Kidney (tissue), 22 donors: ENCODE measurements around the gene ELK3. TPM values are rescaled to one million over a fixed set of nuclear protein-coding genes. Genes with fewer than 3 reads are reported as not detected.

ENCODE experiments used
- DNase-seq, 5 donors: peaks; one replicate each; pipeline ENCODE4 v3.0.0-alpha.2; 2013 to 2020
- FAIRE-seq: peaks from 2 replicates; lab custom pipeline; 2012; peaks lifted over from hg19 to GRCh38; lab: Jason Lieb, UNC
- H3K27ac ChIP-seq, 2 donors: one replicate each; pipeline ENCODE4 v1.7.0; 2013; ENCODE audit warnings: low read depth in 2 of 2, low read length in 2 of 2, inconsistent platforms in 1 of 2
- H3K27me3 ChIP-seq: one replicate; pipeline ENCODE4 v1.7.1; 2013; ENCODE audit warnings: low read length, inconsistent platforms; ENCODE audit not compliant: control insufficient read depth, insufficient read depth
- H3K36me3 ChIP-seq, 3 donors: one replicate each; pipeline versions ENCODE4 v1.7.0 to v1.7.1; 2013; ENCODE audit warnings: low read length in 3 of 3, control low read depth in 1 of 3, inconsistent platforms in 1 of 3; ENCODE audit not compliant: insufficient read depth in 3 of 3, control insufficient read depth in 2 of 3
- H3K4me1 ChIP-seq, 3 donors: one replicate each; pipeline versions ENCODE4 v1.7.0 to v1.7.1; 2013; ENCODE audit warnings: low read length in 3 of 3, inconsistent platforms in 1 of 3, low read depth in 1 of 3; ENCODE audit not compliant: control insufficient read depth in 2 of 3, insufficient read depth in 2 of 3
- H3K4me3 ChIP-seq, 3 donors: one replicate each; pipeline versions ENCODE4 v1.7.0 to v1.8.1; 2013; ENCODE audit warnings: low read length in 3 of 3, control low read depth in 1 of 3, inconsistent platforms in 1 of 3
- H3K9ac ChIP-seq, 3 donors: one replicate each; pipeline versions ENCODE4 v1.7.0 to v1.7.1; 2013; ENCODE audit warnings: low read length in 3 of 3, control low read depth in 1 of 3, inconsistent platforms in 1 of 3
- H3K9me3 ChIP-seq, 3 donors: one replicate each; pipeline versions ENCODE4 v1.7.0 to v1.7.1; 2013; ENCODE audit warnings: low read length in 3 of 3, control low read depth in 1 of 3, inconsistent platforms in 1 of 3; ENCODE audit not compliant: control insufficient read depth in 2 of 3, insufficient read depth in 1 of 3
- intact Hi-C: fragments of 100-400 bp; cut with DNase I; formaldehyde crosslinking; loops from one replicate; pipeline ENCODE4 v1.11.1; 2022
- long read RNA-seq, 10 donors: library from polyadenylated mRNA in 1 of 10; unstranded in 1 of 10; transcript quantifications; one replicate each; pipeline ENCODE4 v2.0.0 and lab custom pipeline, GENCODE V29; 2021 to 2026
- polyA plus RNA-seq: library from polyadenylated mRNA; stranded (reverse); fragments of 350-450 nt; fragmentation: Illumina TruSeq; extraction: RNeasy Lipid Tissue Mini Kit (QIAGEN cat#74804); gene quantifications from one replicate; pipeline ENCODE4 v1.2.3, GENCODE V29; 2014; ENCODE audit warnings: low read depth, low replicate concordance; ENCODE audit not compliant: insufficient read depth
- total RNA-seq: library from RNA; stranded (reverse); fragmentation: NEBNext Ultra II Directional; extraction: Animal tissue kit (Norgen Biotek cat#: 25700); gene quantifications from one replicate; pipeline ENCODE4 v1.2.1, GENCODE V29; 2021
- TF ChIP-seq, protein P1 (sequence below): IDR thresholded peaks from 3 replicates; pipeline ENCODE4 v1.5.1; 2012; ENCODE audit warnings: mild to moderate bottlenecking, moderate library complexity, borderline replicate concordance; ENCODE audit not compliant: insufficient read depth; ENCODE audit errors: extremely low read depth
- donor health status: control.
- donor health status: control.
- donor health status: control.
- donor health status: control.
- donor health status: control.
- donor health status: DM: yes; HTN: yes; CAD: no.
- donor health status: Normal renal cell carcinoma (clear cell type).

ELK3 gene
- total RNA-seq: 59.5 TPM
- 10.5 TPM for polyA plus RNA-seq
- long read RNA-seq, donor 1, full-length matches to known transcripts: 4 of 28 reads
- long read RNA-seq, donor 1, partial matches to known transcripts: 24 of 28 reads
- long read RNA-seq, donor 1, other reads (novel, unspliced or antisense): 0 of 28 reads
- long read RNA-seq, donor 2, full-length matches to known transcripts: 5 of 17 reads
- long read RNA-seq, donor 2, partial matches to known transcripts: 12 of 17 reads
- long read RNA-seq, donor 2, other reads (novel, unspliced or antisense): 0 of 17 reads
- long read RNA-seq, donor 3, full-length matches to known transcripts: 11 of 26 reads
- long read RNA-seq, donor 3, partial matches to known transcripts: 15 of 26 reads
- long read RNA-seq, donor 3, other reads (novel, unspliced or antisense): 0 of 26 reads
- long read RNA-seq, donor 4, full-length matches to known transcripts: 4 of 4 reads
- long read RNA-seq, donor 4, partial matches to known transcripts: 0 of 4 reads
- long read RNA-seq, donor 4, other reads (novel, unspliced or antisense): 0 of 4 reads
- long read RNA-seq, donor 5, partial matches to known transcripts: 0 of 1 reads
- long read RNA-seq, donor 5, other reads (novel, unspliced or antisense): 0 of 1 reads
- long read RNA-seq, donor 6, full-length matches to known transcripts: 1 of 7 reads
- long read RNA-seq, donor 6, partial matches to known transcripts: 6 of 7 reads
- long read RNA-seq, donor 6, other reads (novel, unspliced or antisense): 0 of 7 reads
- long read RNA-seq, donor 7, full-length matches to known transcripts: 11 of 26 reads
- long read RNA-seq, donor 7, partial matches to known transcripts: 5 of 26 reads
- long read RNA-seq, donor 7, other reads (novel, unspliced or antisense): 10 of 26 reads
- long read RNA-seq, donor 8, full-length matches to known transcripts: 5 of 24 reads
- long read RNA-seq, donor 8, partial matches to known transcripts: 19 of 24 reads
- long read RNA-seq, donor 8, other reads (novel, unspliced or antisense): 0 of 24 reads
- long read RNA-seq, donor 9, full-length matches to known transcripts: 4 of 13 reads
- long read RNA-seq, donor 9, partial matches to known transcripts: 9 of 13 reads
- long read RNA-seq, donor 9, other reads (novel, unspliced or antisense): 0 of 13 reads
- long read RNA-seq, donor 10, full-length matches to known transcripts: 6 of 15 reads
- long read RNA-seq, donor 10, partial matches to known transcripts: 9 of 15 reads
- long read RNA-seq, donor 10, other reads (novel, unspliced or antisense): 0 of 15 reads

DNA sequence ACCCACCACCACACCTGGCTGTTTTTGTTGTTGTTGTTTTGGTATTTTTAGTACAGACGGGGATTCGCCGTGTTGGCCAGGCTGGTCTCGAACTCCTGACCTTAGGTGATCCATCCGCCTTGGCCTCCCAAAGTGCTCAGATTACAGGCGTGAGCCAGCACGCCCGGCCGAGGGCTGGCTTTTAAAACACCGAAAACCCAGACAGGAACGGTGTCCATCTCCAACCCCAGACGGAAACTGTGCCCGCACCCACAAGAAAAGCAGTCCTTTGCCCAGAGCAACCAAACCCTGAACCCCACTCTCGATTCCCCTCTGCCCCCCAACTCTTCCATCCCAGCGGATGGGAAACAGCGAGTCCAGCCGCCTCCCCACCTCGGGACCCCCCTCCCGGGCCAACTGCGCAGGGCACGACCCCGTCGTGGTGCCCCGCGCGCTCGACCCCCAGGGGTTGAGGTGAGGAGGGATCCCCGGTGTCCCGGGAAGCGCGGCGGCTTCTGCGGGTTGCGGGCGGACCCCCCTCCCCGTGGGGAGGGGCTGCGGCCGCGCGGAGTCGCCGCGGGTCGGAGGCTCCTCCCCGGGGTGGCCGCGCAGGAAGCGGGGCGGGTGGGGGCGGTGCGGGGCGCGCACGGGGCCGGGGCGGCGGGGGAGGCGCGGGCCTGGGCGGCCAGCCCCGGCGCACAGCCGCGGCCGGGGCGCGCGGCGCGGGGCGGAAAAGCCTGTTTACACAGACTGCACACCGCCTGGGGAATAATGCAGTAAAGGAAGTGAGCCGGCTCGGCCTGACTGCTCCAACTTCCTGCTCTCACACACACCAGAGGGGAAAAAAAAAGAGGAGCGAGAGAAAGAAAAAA, at the start of gene ELK3:
Gene ELK3, plus strand, starts transcription at position 651 of the 851 bp plus-strand sequence.
- no peaks in the 10 kb centered on the region for H3K36me3 ChIP-seq
- no peaks in the 10 kb centered on the region for H3K4me1 ChIP-seq
- H3K9me3 ChIP-seq: no peaks in the 10 kb centered on the region
- peak within 1 kb of the TSS; percentile 78 to 88 for H3K27ac ChIP-seq
- no peaks in the 10 kb centered on the region for H3K27me3 ChIP-seq
- H3K9ac ChIP-seq: peak within 1 kb of the TSS; percentile 69 to 78 (median 75)
- intact Hi-C loops: no loop called here
- H3K4me3 ChIP-seq: peak within 1 kb of the TSS; percentile 77 to 93 (median 84)
- TF ChIP-seq, protein P1, sequence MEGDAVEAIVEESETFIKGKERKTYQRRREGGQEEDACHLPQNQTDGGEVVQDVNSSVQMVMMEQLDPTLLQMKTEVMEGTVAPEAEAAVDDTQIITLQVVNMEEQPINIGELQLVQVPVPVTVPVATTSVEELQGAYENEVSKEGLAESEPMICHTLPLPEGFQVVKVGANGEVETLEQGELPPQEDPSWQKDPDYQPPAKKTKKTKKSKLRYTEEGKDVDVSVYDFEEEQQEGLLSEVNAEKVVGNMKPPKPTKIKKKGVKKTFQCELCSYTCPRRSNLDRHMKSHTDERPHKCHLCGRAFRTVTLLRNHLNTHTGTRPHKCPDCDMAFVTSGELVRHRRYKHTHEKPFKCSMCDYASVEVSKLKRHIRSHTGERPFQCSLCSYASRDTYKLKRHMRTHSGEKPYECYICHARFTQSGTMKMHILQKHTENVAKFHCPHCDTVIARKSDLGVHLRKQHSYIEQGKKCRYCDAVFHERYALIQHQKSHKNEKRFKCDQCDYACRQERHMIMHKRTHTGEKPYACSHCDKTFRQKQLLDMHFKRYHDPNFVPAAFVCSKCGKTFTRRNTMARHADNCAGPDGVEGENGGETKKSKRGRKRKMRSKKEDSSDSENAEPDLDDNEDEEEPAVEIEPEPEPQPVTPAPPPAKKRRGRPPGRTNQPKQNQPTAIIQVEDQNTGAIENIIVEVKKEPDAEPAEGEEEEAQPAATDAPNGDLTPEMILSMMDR: no peak
- DNase-seq (peak; percentile 76 to 90 (median 86)), FAIRE-seq (no peak)

DNA sequence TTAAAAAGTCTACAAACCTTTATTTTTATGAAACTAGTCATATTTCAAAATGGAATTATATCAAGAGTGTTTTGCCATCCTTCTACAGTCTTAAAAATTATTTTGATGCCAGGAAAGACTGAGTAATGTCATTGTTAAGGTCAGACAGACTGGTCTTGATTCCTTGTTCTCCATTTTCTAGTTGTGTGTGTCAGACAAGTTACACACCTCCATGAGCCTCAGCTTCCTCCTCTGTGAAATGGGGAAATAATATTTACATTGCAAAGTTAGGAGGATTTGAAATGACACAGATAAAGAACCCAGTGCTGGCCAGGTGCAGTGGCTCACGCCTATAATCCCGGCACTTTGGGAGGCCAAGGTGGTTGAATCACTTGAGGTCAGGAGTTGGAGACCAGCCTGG, 47.4 kb upstream of the ELK3 start:
- intact Hi-C loops: no loop called here
- no peak for DNase-seq
- Histone ChIP-seq H3K9me3 (no peaks in the 10 kb centered on the region), H3K27me3 (no peaks in the 10 kb centered on the region), H3K27ac (no peak overlapping the region), H3K9ac (no peak overlapping the region), H3K4me1 (no peaks in the 10 kb centered on the region), H3K36me3 (no peaks in the 10 kb centered on the region), H3K4me3 (no peak overlapping the region)
- FAIRE-seq: no peak
- TF ChIP-seq, protein P1: no peak

DNA sequence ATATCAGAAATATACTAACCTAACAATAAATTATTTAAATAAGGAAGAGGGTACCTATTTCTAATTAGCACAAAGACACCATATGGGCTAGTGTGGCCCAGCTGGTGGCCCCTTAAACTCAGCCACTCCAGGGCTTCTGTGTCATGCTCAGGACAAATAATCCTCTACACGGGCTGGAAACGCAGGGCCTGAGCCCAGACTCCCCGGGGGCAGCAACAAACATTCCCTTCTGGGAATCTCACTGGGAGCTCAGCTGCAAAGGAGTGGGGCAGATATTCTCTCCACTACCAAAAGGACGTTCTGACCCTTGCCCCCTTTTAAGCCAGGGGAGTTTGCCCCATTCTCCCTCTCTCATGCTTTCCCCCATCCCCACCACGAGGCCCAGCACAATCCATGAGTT, 43.7 kb upstream of the ELK3 start:
- Histone ChIP-seq H3K36me3 (no peaks in the 10 kb centered on the region), H3K27ac (no peak overlapping the region), H3K4me3 (no peak overlapping the region), H3K4me1 (no peaks in the 10 kb centered on the region), H3K9me3 (no peaks in the 10 kb centered on the region), H3K27me3 (no peaks in the 10 kb centered on the region), H3K9ac (no peak overlapping the region)
- FAIRE-seq (no peak), DNase-seq (no peak)
- intact Hi-C loops: no loop called here
- TF ChIP-seq, protein P1: no peak
